HG03439 (cell line): ENCODE data around the gene PPFIA4.

Experiments
- ATAC-seq: cut with Tn5 transposase; IDR thresholded peaks from one replicate; pipeline ENCODE4 v1.9.1; 2021; ENCODE audit warnings: mild to moderate bottlenecking, moderate library complexity; ENCODE audit not compliant: unreplicated experiment

The PPFIA4 gene

DNA sequence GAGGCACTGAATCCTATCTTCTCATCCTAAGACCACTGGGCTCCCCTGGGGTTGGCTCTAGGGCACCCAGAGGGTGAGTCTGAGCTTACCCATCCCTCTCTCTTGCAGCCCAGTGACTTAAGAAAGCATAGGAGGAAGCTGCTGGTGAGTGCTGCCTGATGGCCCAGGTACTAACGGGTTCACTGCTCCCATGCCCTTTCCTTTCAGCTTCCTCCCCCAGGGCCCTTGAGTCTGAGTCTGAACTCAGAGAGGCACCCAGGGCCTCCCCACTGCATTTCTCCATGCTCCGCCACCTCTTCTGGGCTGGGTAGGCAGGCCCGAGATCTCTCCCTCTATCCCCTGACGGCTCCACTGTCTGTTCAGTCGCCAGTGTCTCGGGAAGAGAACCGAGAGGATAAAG, 29.7 kb downstream of the PPFIA4 start:
- ATAC-seq, result no peak

DNA sequence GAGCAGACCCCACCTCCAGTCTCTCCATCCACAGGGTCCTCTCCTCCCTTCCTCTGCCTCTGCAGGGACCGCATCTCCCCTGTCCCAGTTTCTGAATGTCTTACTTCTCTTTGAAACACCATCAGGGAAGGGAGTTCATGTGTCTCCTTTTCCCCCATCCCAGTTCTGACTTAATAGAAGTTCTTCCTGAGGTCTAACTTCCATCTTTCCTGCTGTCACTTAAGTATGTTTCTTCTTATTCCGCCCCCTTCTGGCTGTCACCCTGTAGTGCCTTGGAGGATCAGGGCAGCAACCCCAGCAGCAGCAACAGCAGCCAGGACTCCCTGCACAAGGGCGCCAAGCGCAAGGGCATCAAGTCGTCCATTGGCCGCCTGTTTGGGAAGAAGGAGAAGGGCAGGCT, 30.2 kb downstream of the PPFIA4 start:
- no peak for ATAC-seq

DNA sequence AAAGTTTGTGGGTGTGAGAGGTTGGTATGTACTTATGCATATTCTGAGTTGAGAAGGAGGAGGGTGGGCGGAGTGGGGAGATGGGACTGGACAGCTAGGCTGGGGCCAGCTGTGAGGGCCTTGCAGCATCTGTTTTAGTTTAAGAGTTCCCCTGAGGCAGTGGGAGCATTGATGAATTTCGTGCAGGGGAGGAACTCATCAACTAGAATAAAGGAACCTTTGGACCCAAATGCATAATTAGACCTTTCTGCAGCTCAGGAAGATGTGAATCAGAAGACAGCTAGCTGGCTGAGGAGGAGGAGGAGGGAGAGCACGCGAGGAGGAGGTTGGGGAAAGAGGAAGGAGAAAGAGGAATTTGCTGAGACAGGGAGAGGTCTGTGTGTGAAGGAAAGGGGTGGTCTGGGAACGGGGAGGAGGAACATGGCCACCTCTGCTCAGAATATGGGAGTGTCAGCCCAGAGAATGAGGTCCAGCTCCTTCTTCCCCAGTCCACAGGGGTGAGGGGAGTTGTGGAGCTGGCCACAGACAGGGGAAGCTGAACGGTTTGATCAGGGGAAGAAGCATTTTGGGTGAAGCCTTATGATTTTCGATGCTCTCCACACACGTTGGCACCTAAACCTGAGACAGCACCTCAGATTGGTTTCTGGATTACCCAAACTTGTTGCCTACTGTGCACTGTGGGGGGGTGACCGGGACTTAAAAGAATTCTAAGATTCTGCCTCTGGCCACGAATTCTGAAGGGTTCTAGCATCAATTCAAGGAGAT, 31.8 kb downstream of the PPFIA4 start:
- ATAC-seq, result no peak

DNA sequence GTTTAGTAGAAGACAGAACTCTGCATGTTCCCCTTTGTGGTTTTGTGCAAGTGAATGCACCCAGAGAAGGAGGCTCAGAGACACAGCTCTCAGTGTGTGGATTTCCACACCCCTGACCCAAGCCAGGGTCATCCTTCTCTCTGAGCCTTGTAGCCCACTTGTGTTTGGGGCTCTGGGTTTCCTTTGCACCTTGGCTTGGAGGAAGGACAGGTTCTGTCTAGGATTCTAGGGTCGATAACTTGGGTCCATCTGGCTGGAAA, 32.3 kb downstream of the PPFIA4 start:
- ATAC-seq, result no peak

DNA sequence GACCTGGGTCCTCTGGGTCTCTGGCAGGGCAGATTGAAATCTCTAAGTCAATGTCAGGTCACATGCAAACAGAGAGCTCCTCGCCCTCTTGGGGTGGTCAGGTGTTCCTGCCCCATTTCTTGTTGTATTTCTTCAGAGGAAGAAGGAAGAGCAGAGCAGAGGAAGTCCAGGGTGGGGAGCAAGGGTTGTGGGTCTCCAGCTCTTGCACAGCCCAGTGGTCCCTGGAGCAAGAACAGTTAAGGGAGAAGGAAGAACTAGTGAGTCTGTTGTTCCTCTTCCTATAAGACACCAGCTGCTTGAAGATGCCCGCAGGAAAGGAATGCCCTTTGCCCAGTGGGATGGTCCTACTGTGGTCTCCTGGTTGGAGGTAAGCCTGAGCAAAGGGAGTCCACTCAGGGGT, 33.2 kb downstream of the PPFIA4 start:
- ATAC-seq, result no peak

DNA sequence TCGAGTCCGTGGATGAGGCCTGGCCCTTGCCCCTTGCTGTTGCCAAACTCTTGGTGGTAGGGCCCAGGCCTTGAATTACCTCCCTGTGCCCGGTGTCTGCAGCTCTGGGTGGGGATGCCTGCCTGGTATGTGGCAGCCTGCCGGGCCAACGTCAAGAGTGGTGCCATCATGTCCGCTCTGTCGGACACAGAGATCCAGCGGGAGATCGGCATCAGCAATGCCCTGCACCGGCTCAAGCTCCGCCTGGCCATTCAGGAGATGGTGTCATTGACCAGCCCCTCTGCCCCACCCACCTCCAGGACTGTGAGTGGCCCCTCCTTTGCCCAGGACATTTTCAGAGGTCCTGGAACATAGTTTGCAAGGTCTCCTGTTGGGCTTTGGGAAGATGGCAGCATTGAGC, 33.8 kb downstream of the PPFIA4 start:
- no peak for ATAC-seq

DNA sequence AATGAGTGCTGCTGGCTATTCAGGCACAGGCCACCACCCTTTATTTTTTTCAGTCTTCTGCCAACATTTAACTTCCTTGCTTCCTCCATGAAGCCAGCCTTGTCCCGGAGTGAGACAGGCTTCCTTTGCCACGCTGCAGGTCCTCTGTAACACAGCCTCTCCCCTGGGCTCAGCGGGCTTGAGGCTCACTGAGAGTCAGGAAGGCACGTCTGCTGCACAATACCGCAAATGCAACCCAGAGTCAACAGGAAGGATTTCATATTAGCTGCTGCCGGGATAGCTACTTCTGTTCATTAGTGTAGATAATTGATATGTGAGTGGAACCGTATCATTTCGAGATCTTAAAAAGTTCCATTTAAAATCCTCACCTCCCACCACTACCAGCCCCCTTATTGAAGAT, 37.0 kb downstream of the PPFIA4 start:
- no peak for ATAC-seq

DNA sequence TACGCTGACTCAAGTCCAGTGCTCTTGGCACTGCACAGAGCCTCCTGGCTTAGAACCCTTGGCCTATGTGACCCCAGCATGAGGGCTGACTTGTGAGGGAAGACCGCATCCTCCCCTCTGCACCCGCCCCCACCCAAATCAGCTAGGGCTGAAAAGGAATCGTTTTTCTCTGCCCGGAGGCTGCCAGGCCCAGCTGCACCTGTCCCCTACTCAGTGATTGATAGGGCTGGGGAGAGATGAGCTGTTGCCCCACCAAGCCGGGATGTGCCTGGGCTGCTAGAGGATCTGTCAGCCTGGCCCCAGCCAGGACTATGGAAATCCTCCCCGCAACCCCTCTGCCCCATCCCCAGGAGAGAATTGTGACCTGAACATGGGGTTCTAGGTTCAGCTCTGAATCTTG, 38.9 kb downstream of the PPFIA4 start:
- ATAC-seq, result no peak

DNA sequence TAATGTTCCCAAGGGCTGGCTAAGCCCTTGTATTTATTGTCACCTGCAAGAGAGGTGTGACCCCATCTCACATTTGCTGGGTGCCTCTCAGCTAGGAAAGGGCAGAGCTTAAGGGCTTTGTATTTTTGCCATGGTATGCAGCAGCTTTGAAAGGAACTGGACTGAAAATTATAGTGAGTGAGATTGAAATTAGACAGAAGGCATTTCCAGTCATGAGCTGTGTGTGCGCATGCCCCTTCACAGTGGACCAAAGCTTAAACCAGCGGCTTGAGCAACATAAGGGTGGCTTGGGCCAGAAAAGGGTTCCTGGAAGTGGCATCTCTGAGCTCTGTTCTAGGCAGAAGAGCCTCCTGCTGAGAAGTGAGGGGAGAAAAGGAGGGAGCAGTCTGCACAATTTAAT, 39.7 kb downstream of the PPFIA4 start:
- ATAC-seq, result no peak

DNA sequence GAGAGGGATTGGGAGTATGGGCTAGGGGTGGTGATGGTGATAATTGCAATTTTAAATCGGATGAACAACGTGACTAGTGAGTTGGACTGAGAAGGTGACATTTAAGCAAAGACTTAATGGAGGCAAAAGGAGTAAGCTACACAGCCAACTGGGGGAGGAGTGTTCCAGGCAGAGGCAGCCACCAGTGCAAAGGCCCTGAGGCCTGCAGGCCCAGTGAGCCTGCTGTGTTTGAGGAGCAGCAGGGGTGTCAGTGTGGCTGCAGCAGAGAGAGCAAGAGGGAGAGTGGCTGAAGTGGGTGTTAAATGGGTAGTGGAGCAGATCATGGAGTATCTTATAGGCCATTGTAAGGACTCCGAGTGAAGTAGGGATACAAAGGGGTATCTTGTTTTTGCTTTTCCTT, 40.7 kb downstream of the PPFIA4 start:
- ATAC-seq, result no peak

DNA sequence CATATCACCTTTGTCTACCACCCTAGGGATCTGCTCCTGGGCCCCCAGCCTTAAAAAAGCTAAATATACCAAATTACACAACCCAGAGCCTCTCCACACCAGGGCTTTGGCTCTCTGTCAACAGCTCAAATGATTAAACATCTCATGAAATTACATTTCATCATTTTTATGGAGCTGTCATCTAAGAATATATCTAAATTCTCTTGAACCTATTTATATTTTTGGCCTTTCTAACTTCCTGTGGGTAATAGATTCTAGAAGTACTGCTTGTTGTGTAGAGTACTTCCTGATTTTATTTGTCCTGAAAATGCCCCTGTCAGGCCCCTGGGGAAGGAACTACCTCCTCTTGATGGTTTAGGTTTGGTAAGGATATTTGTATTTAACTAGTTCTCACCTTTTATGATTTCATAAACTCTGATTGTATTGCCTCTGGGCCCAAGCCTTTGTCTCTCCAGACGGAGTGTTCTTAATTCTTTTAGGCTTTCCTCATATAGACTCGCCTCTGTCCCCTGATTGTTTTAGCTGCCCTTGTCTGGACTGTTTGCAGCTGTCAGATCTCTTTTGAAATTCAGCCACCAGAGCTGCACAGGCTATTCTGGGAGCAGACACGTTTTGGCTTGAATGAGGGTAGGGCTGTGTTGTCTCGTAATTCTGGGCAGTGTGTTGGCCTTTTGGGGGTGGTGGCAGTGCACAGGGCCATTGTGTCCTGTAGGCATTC, 42.9 kb downstream of the PPFIA4 start:
- no peak for ATAC-seq

DNA sequence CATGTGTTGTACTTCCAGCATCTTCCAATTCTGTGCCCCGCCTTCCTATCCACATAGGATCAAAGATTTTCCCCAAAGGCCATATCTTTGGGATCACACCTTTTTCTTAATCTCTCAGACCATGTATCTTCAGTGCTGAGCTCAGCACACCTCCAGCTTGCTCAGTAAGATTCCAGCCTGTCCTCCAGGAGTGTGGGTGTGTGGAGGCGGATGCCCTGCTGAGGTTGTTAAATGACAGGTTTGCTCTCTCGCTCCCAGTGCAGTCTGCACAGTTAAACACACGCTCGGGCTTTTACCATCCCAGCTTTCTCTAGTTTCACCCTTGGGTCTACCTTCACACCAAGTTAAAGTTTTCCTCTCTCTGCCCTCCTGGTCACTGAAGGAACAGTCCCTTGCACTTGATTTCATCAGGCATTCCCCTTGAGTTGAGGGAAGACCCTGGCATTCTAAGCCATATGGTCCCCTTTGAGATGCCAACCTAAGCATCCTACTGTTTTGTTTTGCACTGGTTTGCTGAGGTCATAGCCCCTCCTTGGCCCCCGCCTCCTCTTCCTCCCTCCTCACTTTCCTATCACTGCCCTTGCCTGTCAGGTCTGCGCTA, 45.8 kb downstream of the PPFIA4 start:
- no peak for ATAC-seq

DNA sequence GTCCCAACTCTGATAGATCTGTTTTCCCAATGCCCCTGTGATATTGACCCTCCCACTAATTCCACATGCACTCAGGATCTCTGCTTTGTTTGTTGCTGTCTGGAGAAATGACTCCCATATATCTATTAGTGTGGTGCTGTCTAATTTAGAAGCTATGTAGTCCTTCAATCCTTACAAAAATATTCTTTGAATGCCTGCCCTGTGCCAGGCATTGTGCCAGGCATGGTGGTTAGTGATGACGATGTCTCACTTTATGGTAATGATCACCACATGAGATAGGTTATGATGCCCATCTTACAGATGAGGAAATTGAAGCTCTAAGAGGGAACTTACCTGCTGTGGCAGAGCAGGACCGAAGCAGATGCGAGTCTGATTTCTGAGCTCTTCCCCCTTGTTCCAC, 46.6 kb downstream of the PPFIA4 start:
- no peak for ATAC-seq

DNA sequence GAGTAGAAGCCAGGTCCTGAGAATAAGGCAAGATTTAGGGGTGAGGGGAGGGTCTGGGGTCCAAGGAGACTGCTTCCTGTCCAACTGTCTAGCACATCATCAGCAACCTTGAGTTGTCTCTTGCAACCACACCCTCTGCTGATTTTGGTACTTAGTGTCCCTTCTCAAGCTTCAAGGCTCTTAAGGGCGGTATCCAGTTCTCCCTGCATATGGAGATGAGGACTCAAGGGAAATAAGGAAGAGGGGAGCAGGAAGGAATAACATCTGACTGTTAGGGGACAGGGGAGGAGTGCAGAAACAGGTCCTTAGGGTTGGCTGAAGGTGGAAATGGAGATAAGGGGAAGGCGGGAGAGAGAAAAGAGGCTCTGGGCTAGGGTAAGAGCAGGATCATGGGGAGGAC, 47.2 kb downstream of the PPFIA4 start:
- no peak for ATAC-seq

DNA sequence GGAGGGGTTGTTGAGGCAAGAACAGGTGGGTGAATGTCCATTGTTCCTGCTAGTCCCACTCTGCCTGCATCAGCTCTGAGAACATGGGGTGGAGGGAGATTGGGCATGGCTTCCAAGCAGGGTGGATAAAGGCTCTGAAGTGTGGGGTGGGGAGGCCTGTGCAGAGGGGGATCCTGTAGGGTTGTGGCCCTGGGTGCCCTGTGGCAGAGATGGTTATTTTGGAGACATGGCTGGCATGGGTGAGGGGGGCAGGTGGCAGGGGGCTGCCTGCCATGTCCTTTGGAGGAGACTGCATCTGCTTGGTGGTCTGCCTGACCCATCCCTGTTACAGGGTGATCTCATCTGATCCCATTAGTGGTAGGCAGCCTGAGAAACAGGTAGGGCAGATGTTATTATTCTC, 48.3 kb downstream of the PPFIA4 start:
- ATAC-seq, result no peak

DNA sequence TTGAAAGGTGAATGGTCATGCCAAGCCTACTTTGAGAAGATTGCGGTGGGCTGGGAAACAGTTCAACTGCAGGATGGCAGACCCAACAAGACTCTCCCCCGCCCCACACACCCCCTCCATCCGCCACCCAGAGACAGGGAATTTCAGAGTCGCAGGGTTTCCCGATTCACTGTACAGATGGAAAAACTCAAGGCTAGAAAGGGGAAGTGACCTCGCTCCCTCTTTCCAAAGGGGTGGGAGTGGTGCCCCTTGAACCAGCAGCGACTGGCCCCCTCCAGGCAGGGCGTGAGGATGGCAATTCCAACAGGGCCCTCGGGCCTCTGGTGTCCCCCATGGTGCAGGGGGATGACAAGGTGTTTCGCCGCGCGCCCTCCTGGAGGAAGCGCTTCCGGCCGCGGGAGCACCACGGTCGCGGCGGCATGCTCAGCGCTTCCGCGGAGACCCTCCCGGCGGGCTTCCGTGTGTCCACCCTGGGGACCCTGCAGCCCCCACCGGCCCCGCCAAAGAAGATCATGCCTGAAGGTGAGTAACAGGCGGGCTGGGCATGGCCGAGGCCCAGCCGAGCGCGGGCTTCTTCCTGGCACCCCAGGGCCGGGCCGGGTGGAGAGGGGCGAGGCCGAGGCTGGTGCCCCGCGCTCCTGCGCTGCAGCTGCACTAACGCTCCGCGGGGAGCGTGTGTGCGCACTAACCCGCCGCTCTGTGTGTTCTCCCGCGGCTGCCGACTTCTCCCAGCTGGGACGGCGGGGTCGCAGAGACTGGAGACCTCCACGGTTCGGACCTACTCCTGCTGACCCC, 49.1 kb downstream of the PPFIA4 start:
- ATAC-seq, result no peak

DNA sequence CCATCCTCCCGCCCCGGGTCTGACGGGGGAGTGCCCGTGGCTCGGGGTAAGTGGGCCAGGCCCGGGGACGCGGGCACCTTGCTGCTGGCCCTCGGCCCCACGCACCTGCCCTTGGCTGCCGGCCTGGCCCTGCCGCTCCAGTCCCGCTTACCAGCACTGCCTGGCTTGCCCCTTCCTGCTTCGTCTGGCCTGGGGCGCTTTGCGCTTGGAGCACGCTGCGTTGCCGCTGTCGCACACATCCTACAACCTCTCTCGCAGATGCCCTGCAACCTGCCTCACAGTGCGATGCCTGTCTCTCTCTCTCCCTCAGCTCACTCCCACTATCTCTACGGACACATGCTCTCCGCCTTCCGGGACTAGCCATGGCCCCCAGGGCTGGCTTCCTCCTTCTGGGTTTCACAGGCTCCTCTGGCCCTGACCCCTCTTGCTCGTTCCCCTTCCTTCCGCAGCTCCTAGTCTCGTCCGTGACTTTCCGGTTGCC, 49.8 kb downstream of the PPFIA4 start:
- no peak for ATAC-seq

DNA sequence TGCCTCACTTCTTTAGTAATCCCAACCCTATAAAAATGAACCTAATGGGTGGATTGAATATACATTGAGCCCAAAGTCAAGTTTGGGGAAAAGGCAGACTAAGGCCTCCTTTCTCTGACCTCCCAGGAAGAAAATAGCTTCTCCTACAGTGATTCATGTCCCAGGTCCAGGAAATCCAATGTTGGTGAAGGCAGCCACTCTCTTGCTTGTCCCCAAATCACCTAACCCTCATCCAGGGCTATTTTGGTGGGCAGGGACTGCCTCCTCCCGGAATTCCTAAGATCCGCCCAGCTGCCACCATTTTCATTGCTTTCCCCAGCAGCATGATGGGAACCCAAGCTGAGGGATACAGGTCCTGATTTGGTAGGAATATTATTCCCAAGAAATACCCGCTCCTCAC, 51.1 kb downstream of the PPFIA4 start:
- ATAC-seq, result no peak

DNA sequence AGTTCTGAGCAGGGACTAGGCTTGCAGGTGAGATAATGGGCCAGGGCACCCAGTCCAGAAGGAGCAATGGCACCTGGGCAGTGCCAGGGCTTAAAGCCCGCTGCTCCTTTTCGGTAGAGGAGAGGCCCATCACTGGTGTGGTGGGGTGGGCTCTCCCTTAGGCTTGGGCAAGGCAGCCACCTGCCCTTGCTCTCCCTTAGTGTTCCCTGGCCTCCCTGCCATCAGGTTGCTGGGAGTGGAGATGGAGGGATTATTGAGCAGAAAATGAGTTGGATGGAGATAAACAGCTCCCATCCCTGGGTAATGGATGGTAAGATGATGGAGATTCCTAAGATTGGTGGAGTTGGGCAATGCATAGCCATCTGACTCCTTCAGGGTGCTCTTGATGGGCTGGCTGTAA, 51.7 kb downstream of the PPFIA4 start:
- no peak for ATAC-seq

DNA sequence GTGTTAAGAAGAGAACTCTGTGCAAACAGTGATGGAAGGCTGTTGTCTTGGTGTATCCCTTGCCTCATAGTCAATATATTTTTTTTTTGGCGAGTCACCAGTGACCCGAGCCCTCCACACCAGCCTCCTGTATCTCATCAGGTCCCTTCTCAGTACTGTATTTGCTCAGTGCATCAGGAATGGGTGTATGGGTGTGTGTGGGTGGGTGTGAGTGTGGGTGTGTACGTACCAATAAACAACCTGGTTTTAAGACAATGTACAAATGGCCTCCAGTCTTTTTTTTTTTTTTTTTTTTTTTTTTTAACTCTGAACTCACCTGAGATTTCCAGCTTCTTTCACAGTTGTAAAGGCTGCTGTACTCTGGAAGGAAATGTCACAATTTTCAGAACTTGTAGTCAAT, 52.2 kb downstream of the PPFIA4 start:
- no peak for ATAC-seq

DNA sequence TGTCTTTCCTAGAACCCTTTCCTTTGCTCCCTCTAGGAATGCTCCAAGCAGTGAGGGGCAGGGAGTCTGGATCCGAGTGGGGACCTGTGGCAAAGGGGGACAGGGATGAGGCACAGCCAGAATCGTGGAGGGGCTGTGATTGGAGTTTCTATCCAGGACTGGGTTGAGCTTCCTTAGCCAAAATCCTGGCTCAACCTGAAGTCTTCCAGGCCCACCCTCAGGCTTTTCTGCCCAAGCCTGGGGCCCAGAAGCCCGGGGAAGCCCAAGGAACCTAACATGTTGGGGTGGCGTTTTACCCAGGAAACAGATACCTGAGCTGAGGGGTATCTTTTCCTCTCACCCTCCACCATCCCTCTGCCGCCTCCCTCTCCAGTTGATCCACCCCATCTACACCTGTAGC, 54.2 kb downstream of the PPFIA4 start:
- no peak for ATAC-seq
